ENCODE data around the gene MDM4. TPM values are rescaled to one million over a fixed set of nuclear protein-coding genes. Genes with fewer than 3 reads are reported as not detected.

Gene MDM4
- total and polyA plus RNA-seq, 2 donors (not counting 3 experiments of a cell fraction or from before 2014, with no cell fraction given) = 11.7 to 67.0 TPM

- H3K27ac ChIP-seq (ENCODE audit: insufficient read depth, low read depth, low read length) = no peak overlapping the region
- H3K9ac ChIP-seq (replicated peaks; ENCODE audit: extremely low read depth, insufficient read depth, low read length) = no peak overlapping the region
- H4K20me1 ChIP-seq (replicated peaks; ENCODE audit: control insufficient read depth, extremely low read depth, insufficient read depth, low read length) = no peaks in the 10 kb centered on the region
- H3K79me2 ChIP-seq (ENCODE audit: control insufficient read depth, insufficient read depth, low read length) = no peaks in the 10 kb centered on the region
- peaks cover 4% of the 10 kb centered on the region for H3K4me1 ChIP-seq (ENCODE audit: control insufficient read depth, extremely low read depth, insufficient read depth, low read length)
- no peaks in the 10 kb centered on the region for H3K9me3 ChIP-seq (replicated peaks; ENCODE audit: control insufficient read depth, insufficient read depth, low read length)
- POLR2A ChIA-PET = no interaction called here
- no TSS peak for BruUV-seq (replicated peaks)
- TF ChIP-seq POLR2AphosphoS5 (IDR thresholded peaks at IDR 0.05; ENCODE audit: insufficient read depth, low read depth, low read length) (no peak), FOS (IDR thresholded peaks at IDR 0.05; ENCODE audit: borderline replicate concordance, insufficient read depth, low read length) (no peak), MAX (IDR thresholded peaks at IDR 0.05; ENCODE audit: insufficient read depth, insufficient read length) (no peak), POLR2A (IDR thresholded peaks at IDR 0.05; ENCODE audit: low read depth, low read length) (no peak)
- no peaks in the 10 kb centered on the region for H3K36me3 ChIP-seq (ENCODE audit: control insufficient read depth in 2 of 2, extremely low read depth in 1 of 2, insufficient read depth in 2 of 2, low read length in 2 of 2)
- H3K4me2 ChIP-seq (ENCODE audit: insufficient read depth, low read length) = no peak overlapping the region
- no peaks in the 10 kb centered on the region for H3K9me1 ChIP-seq (replicated peaks; ENCODE audit: control insufficient read depth, extremely low read depth, insufficient read depth, low read length)
- FAIRE-seq (no peak), DNase-seq (ENCODE audit: low read depth, low spot score) (no peak)
- no peaks in the 10 kb centered on the region for H3K27me3 ChIP-seq (ENCODE audit: control insufficient read depth in 2 of 2, insufficient read depth in 2 of 2, low read length in 2 of 2)
- dilution Hi-C loops (cut with MboI; ENCODE audit: extremely low pct_ligation_motif_present, low sequenced_read_pairs) = no loop called here
- CTCF ChIA-PET = interaction anchor here (3.8 kb wide), 1 partner anchor 229 kb away, joined by 18 read pairs; no protein-coding TSS in a partner anchor
- H2AFZ ChIP-seq (ENCODE audit: low read depth, low read length) = no peak overlapping the region
- intact Hi-C loops (cut with micrococcal nuclease) = no loop called here
- H3K4me3 ChIP-seq (replicated peaks in 1 of 3; ENCODE audit: insufficient read depth in 1 of 3, low read depth in 1 of 3, low read length in 3 of 3) = no peak overlapping the region
These were observed 61.7 kb downstream of the MDM4 start for GRCh38 chr1:204577794-204578478.

- CTCF ChIA-PET = interaction anchor here (0.9 to 3.8 kb wide), 4 partner anchors 14 to 228 kb away, joined by 3 to 18 read pairs (median 7); no protein-coding TSS in a partner anchor
- Histone ChIP-seq H3K27me3 (ENCODE audit: control insufficient read depth in 2 of 2, insufficient read depth in 2 of 2, low read length in 2 of 2) (no peaks in the 10 kb centered on the region), H4K20me1 (replicated peaks; ENCODE audit: control insufficient read depth, extremely low read depth, insufficient read depth, low read length) (no peaks in the 10 kb centered on the region), H3K9me1 (replicated peaks; ENCODE audit: control insufficient read depth, extremely low read depth, insufficient read depth, low read length) (no peaks in the 10 kb centered on the region), H3K4me1 (ENCODE audit: control insufficient read depth, extremely low read depth, insufficient read depth, low read length) (no peaks in the 10 kb centered on the region), H2AFZ (ENCODE audit: low read depth, low read length) (peak overlapping the region; percentile 24), H3K4me3 (replicated peaks in 1 of 3; ENCODE audit: insufficient read depth in 1 of 3, low read depth in 1 of 3, low read length in 3 of 3) (no peak overlapping the region), H3K9me3 (replicated peaks; ENCODE audit: control insufficient read depth, insufficient read depth, low read length) (no peaks in the 10 kb centered on the region), H3K27ac (ENCODE audit: insufficient read depth, low read depth, low read length) (no peak overlapping the region), H3K79me2 (ENCODE audit: control insufficient read depth, insufficient read depth, low read length) (no peaks in the 10 kb centered on the region), H3K9ac (replicated peaks; ENCODE audit: extremely low read depth, insufficient read depth, low read length) (no peak overlapping the region), H3K36me3 (ENCODE audit: control insufficient read depth in 2 of 2, extremely low read depth in 1 of 2, insufficient read depth in 2 of 2, low read length in 2 of 2) (no peaks in the 10 kb centered on the region), H3K4me2 (ENCODE audit: insufficient read depth, low read length) (no peak overlapping the region)
- intact Hi-C loops (cut with micrococcal nuclease) = no loop called here
- POLR2A ChIA-PET = interaction anchor here (0.6 kb wide), 1 partner anchor 45 kb away, joined by 3 read pairs; no protein-coding TSS in a partner anchor
- TF ChIP-seq FOS (IDR thresholded peaks at IDR 0.05; ENCODE audit: borderline replicate concordance, insufficient read depth, low read length) (no peak), JUN (IDR thresholded peaks at IDR 0.05; ENCODE audit: borderline replicate concordance, insufficient read depth, insufficient read length, low read depth) (no peak), POLR2A (IDR thresholded peaks at IDR 0.05; ENCODE audit: low read depth, low read length) (no peak), MYC (IDR thresholded peaks at IDR 0.05; ENCODE audit: low read depth, low read length) (no peak), MAX (IDR thresholded peaks at IDR 0.05; ENCODE audit: insufficient read depth, insufficient read length) (no peak), GATA2 (IDR thresholded peaks at IDR 0.05; ENCODE audit: insufficient read depth, insufficient read length, low read depth, low read length) (no peak), EZH2 (IDR thresholded peaks at IDR 0.05; ENCODE audit: borderline replicate concordance, low read depth, low read length, severe bottlenecking) (no peak), POLR2AphosphoS5 (IDR thresholded peaks at IDR 0.05; ENCODE audit: insufficient read depth, low read depth, low read length) (no peak), CTCF (IDR thresholded peaks at IDR 0.05; ENCODE audit: extremely low read depth in 1 of 2, insufficient read depth in 1 of 2, low read depth in 1 of 2, low read length in 2 of 2) (no peak)
- DNase-seq (ENCODE audit: low read depth, low spot score) (no peak), FAIRE-seq (no peak)
- dilution Hi-C loops (cut with MboI; ENCODE audit: extremely low pct_ligation_motif_present, low sequenced_read_pairs) = no loop called here
- no TSS peak for BruUV-seq (replicated peaks)
These were observed 62.9 kb downstream of the MDM4 start for GRCh38 chr1:204578867-204579664.

Measured in endothelial cell of umbilical vein (primary cell).